H1 (cell line): ENCODE results near the gene CCDC106.

Experiments
- ATF3 ChIP-seq: IDR thresholded peaks from 2 replicates; pipeline ENCODE4 v1.6.1; 2011; ENCODE audit warnings: low read depth, mild to moderate bottlenecking, low read length; ENCODE audit not compliant: insufficient read depth
- BRCA1 ChIP-seq: IDR thresholded peaks from 2 replicates; pipeline ENCODE4 v1.6.1; 2012; ENCODE audit warnings: low read depth, low read length, improper control_type of control experiment
- CHD2 ChIP-seq: IDR thresholded peaks from 2 replicates; pipeline ENCODE4 v1.6.1; 2012; ENCODE audit warnings: low read length, improper control_type of control experiment
- CTCF ChIP-seq, 3 experiments: IDR thresholded peaks; 1 replicate in 2 of 3; 2 replicates in 1 of 3; pipeline versions ENCODE4 v1.5.1 to v1.6.1; 2011; ENCODE audit warnings: low read length in 3 of 3, mild to moderate bottlenecking in 3 of 3, inconsistent platforms in 2 of 3, low read depth in 1 of 3, moderate library complexity in 1 of 3; ENCODE audit not compliant: insufficient read depth in 1 of 3; ENCODE audit errors: control extremely low read depth in 1 of 3
- POLR2A ChIP-seq, 2 experiments: IDR thresholded peaks; 1 replicate in 1 of 2; 2 replicates in 1 of 2; pipeline ENCODE4 v1.6.1; 2011; ENCODE audit warnings: low read depth in 2 of 2, low read length in 2 of 2, mild to moderate bottlenecking in 2 of 2; ENCODE audit errors: control extremely low read depth in 1 of 2
- POLR2AphosphoS5 ChIP-seq: IDR thresholded peaks from 2 replicates; pipeline ENCODE4 v1.6.1; 2011; ENCODE audit warnings: low read depth, low read length

- TF ChIP-seq CTCF (IDR thresholded peaks at IDR 0.05; ENCODE audit: control extremely low read depth in 1 of 3, insufficient read depth in 1 of 3, low read depth in 1 of 3, low read length in 3 of 3) (no peak), POLR2A (IDR thresholded peaks at IDR 0.05; ENCODE audit: control extremely low read depth in 1 of 2, low read depth in 2 of 2, low read length in 2 of 2) (no peak), CHD2 (no peak), ATF3 (no peak), POLR2AphosphoS5 (no peak), BRCA1 (no peak)
These were observed 49.0 kb downstream of the CCDC106 start for GRCh38 chr19:55697069-55697440.
